IMR-90 (cell line): Measurements from ENCODE around the gene LAMA3.

Source experiments
- CTCF ChIP-seq: conservative IDR thresholded peaks from 2 replicates; pipeline ENCODE4 v1.5.1; 2012; ENCODE audit warnings: mild to moderate bottlenecking, low read depth, low read length, improper control_type of control experiment
- POLR2A ChIP-seq: IDR thresholded peaks from 2 replicates; pipeline ENCODE4 v1.6.1; 2012; ENCODE audit warnings: mild to moderate bottlenecking, low read depth, low read length
- RAD21 ChIP-seq: IDR thresholded peaks from 2 replicates; pipeline ENCODE4 v1.6.1; 2012; ENCODE audit warnings: low read length, improper control_type of control experiment
- RFX5 ChIP-seq: IDR thresholded peaks from 2 replicates; pipeline ENCODE4 v1.8.0; 2012; ENCODE audit warnings: low read depth, mild to moderate bottlenecking, low read length, moderate library complexity
- SMC3 ChIP-seq: fragments of 150-350 bp; IDR thresholded peaks from 2 replicates; pipeline ENCODE4 v1.6.1; 2016; ENCODE audit warnings: low read depth, mild to moderate bottlenecking, antibody characterized with exemption, low read length, moderate library complexity

DNA sequence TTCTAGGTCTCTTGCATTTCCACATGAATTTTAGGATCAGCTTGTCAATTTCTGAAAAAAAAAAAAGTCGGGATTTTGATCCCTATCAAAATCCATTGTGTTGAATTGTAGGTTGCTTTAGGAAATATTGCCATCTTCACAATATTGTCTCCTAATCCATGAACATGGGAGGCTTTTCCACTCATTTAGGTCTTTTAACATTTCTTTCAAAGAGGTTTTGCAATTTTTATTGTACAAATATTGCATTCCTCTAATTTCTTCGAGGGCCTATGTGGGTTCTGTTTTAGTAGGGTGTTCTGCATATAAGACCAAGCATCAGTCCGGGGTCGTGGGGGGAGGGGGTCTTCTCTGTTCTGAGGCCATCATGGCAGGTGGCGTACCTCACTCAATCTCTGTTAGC, 725 bp upstream of the LAMA3 start:
- TF ChIP-seq CTCF (no peak), SMC3 (no peak), RFX5 (no peak), POLR2A (no peak), RAD21 (no peak)
